Uterus (tissue), 4 donors: ENCODE results near the gene LPO. TPM values are rescaled to one million over a fixed set of nuclear protein-coding genes. Genes with fewer than 3 reads are reported as not detected.

Source experiments
- DNase-seq, 2 donors: peaks; one replicate each; pipeline ENCODE4 v3.0.0-alpha.2; 2019 to 2020
- H3K27ac ChIP-seq, 2 donors: fragments of 200-600 bp; sonication (generic); 1 replicate in 1 of 2; 2 replicates in 1 of 2; pipeline ENCODE4 v1.5.1; 2016 to 2018
- H3K27me3 ChIP-seq, 2 donors: fragments of 200-600 bp; sonication (generic); one replicate each; pipeline ENCODE4 v1.5.1; 2018 to 2019; ENCODE audit warnings: control low read depth in 1 of 2
- H3K36me3 ChIP-seq, 2 donors: fragments of 200-600 bp; sonication (generic); one replicate each; pipeline ENCODE4 v1.5.1; 2019; ENCODE audit warnings: control low read depth in 1 of 2
- H3K4me1 ChIP-seq, 2 donors: fragments of 200-600 bp; sonication (generic); one replicate each; pipeline ENCODE4 v1.5.1; 2018 to 2019; ENCODE audit warnings: control low read depth in 1 of 2
- H3K4me3 ChIP-seq, 2 donors: fragments of 200-600 bp; sonication (generic); 1 replicate in 1 of 2; 2 replicates in 1 of 2; pipeline ENCODE4 v1.5.1; 2018 to 2019; ENCODE audit warnings: mild to moderate bottlenecking in 1 of 2
- H3K9me3 ChIP-seq, 2 donors: fragments of 200-600 bp; sonication (generic); one replicate each; pipeline ENCODE4 v1.5.1; 2019; ENCODE audit warnings: control low read depth in 1 of 2
- CTCF ChIP-seq, 4 experiments: fragments of 200-600 bp in 2 of 4; fragments of 450-650 bp in 2 of 4; sonication (generic) in 2 of 4; IDR thresholded peaks; one replicate each; pipeline ENCODE4 v1.5.1; 2016 to 2019; ENCODE audit warnings: antibody characterized with exemption in 4 of 4, mild to moderate bottlenecking in 2 of 4, moderate library complexity in 1 of 4
- POLR2A ChIP-seq, 2 donors: fragments of 450-650 bp; IDR thresholded peaks; one replicate each; pipeline ENCODE4 v1.6.1; 2016; ENCODE audit warnings: antibody characterized with exemption in 2 of 2, mild to moderate bottlenecking in 1 of 2, moderate library complexity in 1 of 2
- intact Hi-C: fragments of 100-400 bp; cut with DNase I; formaldehyde crosslinking; loops from one replicate; pipeline ENCODE4 v1.15.1; 2023; ENCODE audit warnings: low total_unique reads
- total RNA-seq, 4 donors: library from RNA; depleted of rRNA in 3 of 4; stranded (reverse); fragments of >200 nt in 3 of 4; gene quantifications; one replicate each; pipeline versions ENCODE4 v1.1.0 to v1.2.4, GENCODE V29; 2014 to 2023
- donor health status: DM: yes; HTN: yes; CAD: no.

The LPO gene
- total RNA-seq, 4 donors from 2014 or later: not detected

- TF ChIP-seq CTCF (IDR thresholded peaks at IDR 0.05): no peak
- Histone ChIP-seq H3K27ac (no peak overlapping the region), H3K27me3 (no peaks in the 10 kb centered on the region), H3K36me3 (no peaks in the 10 kb centered on the region), H3K9me3 (no peaks in the 10 kb centered on the region), H3K4me1 (no peaks in the 10 kb centered on the region), H3K4me3 (no peak overlapping the region)
- intact Hi-C loops: no loop called here
- DNase-seq: no peak
Observed at GRCh38 chr17:58283674-58284612, 45.6 kb downstream of the LPO start.

DNA sequence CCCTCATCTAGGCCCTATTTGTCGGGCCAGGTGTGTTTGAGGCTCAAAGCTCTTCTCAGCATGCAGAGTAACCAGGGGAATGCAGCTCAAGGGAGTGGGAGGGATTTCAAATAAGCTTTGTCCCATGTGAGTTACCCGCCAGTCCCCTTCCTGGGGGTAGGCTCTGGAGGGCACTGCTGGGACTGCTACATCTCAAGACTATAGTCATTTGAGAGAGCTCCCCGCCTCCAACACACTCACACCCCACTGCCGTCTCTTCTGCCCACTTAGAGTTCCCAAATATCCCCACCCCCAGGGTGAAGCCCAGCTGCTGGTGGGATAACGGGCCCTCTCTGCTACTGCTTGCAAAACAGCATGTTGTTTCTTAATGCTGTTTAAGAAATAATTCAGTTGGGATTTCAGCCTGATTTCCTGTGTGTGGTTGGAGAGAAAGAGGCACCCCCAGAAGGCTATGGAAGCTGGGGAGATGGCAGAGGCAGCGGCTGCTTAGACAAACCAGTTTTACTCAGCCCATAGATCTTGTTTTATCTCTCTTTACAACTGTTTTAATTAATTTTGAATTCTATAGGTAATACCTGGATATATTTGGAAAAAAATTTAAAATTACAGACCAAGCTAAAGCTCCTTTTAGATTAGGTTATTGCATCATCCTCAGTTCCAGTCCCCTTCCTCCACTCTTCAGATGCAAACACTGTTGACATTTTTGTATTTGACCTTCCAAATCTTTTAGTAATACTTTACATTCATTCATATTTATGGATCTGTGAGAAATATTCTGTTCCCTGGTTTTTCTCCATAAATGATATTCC, 46.4 kb downstream of the LPO start:
- H3K9me3 ChIP-seq: no peaks in the 10 kb centered on the region
- H3K27ac ChIP-seq: no peak overlapping the region
- no peak for DNase-seq
- H3K4me3 ChIP-seq: no peak overlapping the region
- intact Hi-C loops: no loop called here
- H3K4me1 ChIP-seq: no peaks in the 10 kb centered on the region
- no peaks in the 10 kb centered on the region for H3K36me3 ChIP-seq
- TF ChIP-seq POLR2A (IDR thresholded peaks at IDR 0.05): no peak
- TF ChIP-seq CTCF (IDR thresholded peaks at IDR 0.05): no peak
- H3K27me3 ChIP-seq: no peaks in the 10 kb centered on the region

DNA sequence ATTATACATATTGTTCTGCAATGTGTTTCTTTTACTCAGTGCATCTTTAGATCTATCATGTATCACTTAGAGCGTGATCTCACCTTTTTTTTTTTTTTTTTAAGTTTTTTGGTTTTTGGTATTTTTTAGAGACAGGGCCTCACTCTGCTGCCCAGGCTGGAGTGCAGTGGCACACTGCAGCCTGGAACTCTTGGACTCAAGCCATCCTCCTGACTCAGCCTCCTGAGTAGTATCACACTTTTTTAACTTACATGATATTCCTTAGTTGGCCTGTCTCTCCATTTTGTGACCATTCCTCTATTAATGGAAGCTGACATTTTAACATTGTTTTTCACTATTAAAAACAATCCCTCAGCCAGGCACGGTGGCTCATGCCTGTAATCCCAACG, 47.0 kb downstream of the LPO start:
- Histone ChIP-seq H3K9me3 (no peaks in the 10 kb centered on the region), H3K4me3 (no peak overlapping the region), H3K4me1 (no peaks in the 10 kb centered on the region), H3K27me3 (no peaks in the 10 kb centered on the region), H3K36me3 (no peaks in the 10 kb centered on the region), H3K27ac (no peak overlapping the region)
- TF ChIP-seq POLR2A (IDR thresholded peaks at IDR 0.05) (no peak), CTCF (IDR thresholded peaks at IDR 0.05) (no peak)
- DNase-seq: no peak
- intact Hi-C loops: no loop called here

DNA sequence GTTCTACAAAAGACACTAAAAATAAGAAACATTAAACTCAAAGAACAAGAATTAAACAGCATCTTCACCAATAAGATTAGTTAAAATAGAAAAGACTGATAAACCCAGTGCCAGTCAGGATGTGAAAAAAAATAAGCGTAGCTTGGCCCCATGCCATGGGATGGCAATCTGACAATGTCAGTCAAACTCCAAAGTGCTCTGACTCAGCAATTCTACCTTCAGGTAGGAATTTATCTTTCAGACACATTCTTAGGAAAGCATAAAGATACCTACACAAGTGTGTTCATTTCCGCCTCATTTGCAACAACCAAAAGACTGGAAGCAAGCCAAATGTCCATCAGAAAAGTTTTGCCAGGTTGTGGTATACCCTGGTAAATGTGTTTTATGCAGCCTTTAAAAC, 51.5 kb downstream of the LPO start:
- DNase-seq: no peak
- H3K9me3 ChIP-seq: no peaks in the 10 kb centered on the region
- no peaks in the 10 kb centered on the region for H3K36me3 ChIP-seq
- no peak overlapping the region for H3K4me3 ChIP-seq
- no peaks in the 10 kb centered on the region for H3K4me1 ChIP-seq
- intact Hi-C loops: no loop called here
- no peak overlapping the region for H3K27ac ChIP-seq
- no peaks in the 10 kb centered on the region for H3K27me3 ChIP-seq
- TF ChIP-seq POLR2A (IDR thresholded peaks at IDR 0.05) (no peak), CTCF (IDR thresholded peaks at IDR 0.05) (no peak)

GRCh38 chr17:58291246-58291645, 52.9 kb downstream of the LPO start:
- TF ChIP-seq POLR2A (IDR thresholded peaks at IDR 0.05) (no peak), CTCF (IDR thresholded peaks at IDR 0.05) (no peak)
- Histone ChIP-seq H3K36me3 (no peaks in the 10 kb centered on the region), H3K4me3 (no peak overlapping the region), H3K9me3 (no peaks in the 10 kb centered on the region), H3K27me3 (no peaks in the 10 kb centered on the region), H3K27ac (no peak overlapping the region), H3K4me1 (no peaks in the 10 kb centered on the region)
- intact Hi-C loops: no loop called here
- DNase-seq: no peak
